AG08395 (cell line): Measurements from ENCODE around the gene THEMIS.
"Not testable (repeated sequence)": the region's sequence is repeated elsewhere in the genome, so short reads cannot be mapped to it uniquely, and the experiment has no call there.

Experiments used
- DNase-seq: peaks from one replicate; pipeline ENCODE4 v3.0.0; 2012; ENCODE audit warnings: mixed read lengths, low spot score

THEMIS gene

GRCh38 chr6:127912914-127913313 lies 12.1 kb upstream of the THEMIS start:
- DNase-seq: no peak

- no peak for DNase-seq
Measured at GRCh38 chr6:127907960-127908640, 7.2 kb upstream of the THEMIS start.

GRCh38 chr6:127904160-127904559 lies 3.3 kb upstream of the THEMIS start:
- no peak for DNase-seq

GRCh38 chr6:127902933-127903332 lies 2.1 kb upstream of the THEMIS start:
- no peak for DNase-seq

GRCh38 chr6:127897484-127897883 lies 3.4 kb downstream of the THEMIS start:
- DNase-seq: no peak

GRCh38 chr6:127894051-127894450 lies 6.8 kb downstream of the THEMIS start:
- no peak for DNase-seq

- no peak for DNase-seq
Measured at GRCh38 chr6:127893541-127893940, 7.3 kb downstream of the THEMIS start.

GRCh38 chr6:127891731-127892326 lies 9.0 kb downstream of the THEMIS start:
- no peak for DNase-seq

- no peak for DNase-seq
Measured at GRCh38 chr6:127886603-127887002, 14.3 kb downstream of the THEMIS start.

GRCh38 chr6:127884134-127884533 lies 16.7 kb downstream of the THEMIS start:
- DNase-seq: no peak

GRCh38 chr6:127881949-127882348 lies 18.9 kb downstream of the THEMIS start:
- not testable (repeated sequence) for DNase-seq

GRCh38 chr6:127880429-127880828 lies 20.4 kb downstream of the THEMIS start:
- no peak for DNase-seq

- DNase-seq: peak; percentile 36
Measured at GRCh38 chr6:127879685-127880084, 21.2 kb downstream of the THEMIS start.

- DNase-seq: no peak
Measured at GRCh38 chr6:127878115-127878514, 22.7 kb downstream of the THEMIS start.

- DNase-seq: no peak
Measured at GRCh38 chr6:127877231-127877630, 23.6 kb downstream of the THEMIS start.

- no peak for DNase-seq
Measured at GRCh38 chr6:127869772-127870404, 31.0 kb downstream of the THEMIS start.

GRCh38 chr6:127869183-127869582 lies 31.7 kb downstream of the THEMIS start:
- DNase-seq: no peak

GRCh38 chr6:127868338-127868737 lies 32.5 kb downstream of the THEMIS start:
- no peak for DNase-seq

- DNase-seq: no peak
Measured at GRCh38 chr6:127866766-127867165, 34.1 kb downstream of the THEMIS start.

- DNase-seq: no peak
Measured at GRCh38 chr6:127865108-127865507, 35.8 kb downstream of the THEMIS start.

- DNase-seq: no peak
Measured at GRCh38 chr6:127864701-127865100, 36.2 kb downstream of the THEMIS start.

- no peak for DNase-seq
Measured at GRCh38 chr6:127860723-127861122, 40.1 kb downstream of the THEMIS start.

GRCh38 chr6:127859956-127860355 lies 40.9 kb downstream of the THEMIS start:
- no peak for DNase-seq
